HG02623 (cell line): ENCODE data around the gene HS1BP3.

Source experiments
- ATAC-seq: cut with Tn5 transposase; IDR thresholded peaks from one replicate; pipeline ENCODE4 v1.9.1; 2021; ENCODE audit warnings: moderate library complexity; ENCODE audit not compliant: unreplicated experiment

The HS1BP3 gene

GRCh38 chr2:20664431-20665242 is 13.7 kb upstream of the HS1BP3 start:
- no peak for ATAC-seq

- ATAC-seq = no peak
These were observed 13.1 kb upstream of the HS1BP3 start for GRCh38 chr2:20664071-20664390.

DNA sequence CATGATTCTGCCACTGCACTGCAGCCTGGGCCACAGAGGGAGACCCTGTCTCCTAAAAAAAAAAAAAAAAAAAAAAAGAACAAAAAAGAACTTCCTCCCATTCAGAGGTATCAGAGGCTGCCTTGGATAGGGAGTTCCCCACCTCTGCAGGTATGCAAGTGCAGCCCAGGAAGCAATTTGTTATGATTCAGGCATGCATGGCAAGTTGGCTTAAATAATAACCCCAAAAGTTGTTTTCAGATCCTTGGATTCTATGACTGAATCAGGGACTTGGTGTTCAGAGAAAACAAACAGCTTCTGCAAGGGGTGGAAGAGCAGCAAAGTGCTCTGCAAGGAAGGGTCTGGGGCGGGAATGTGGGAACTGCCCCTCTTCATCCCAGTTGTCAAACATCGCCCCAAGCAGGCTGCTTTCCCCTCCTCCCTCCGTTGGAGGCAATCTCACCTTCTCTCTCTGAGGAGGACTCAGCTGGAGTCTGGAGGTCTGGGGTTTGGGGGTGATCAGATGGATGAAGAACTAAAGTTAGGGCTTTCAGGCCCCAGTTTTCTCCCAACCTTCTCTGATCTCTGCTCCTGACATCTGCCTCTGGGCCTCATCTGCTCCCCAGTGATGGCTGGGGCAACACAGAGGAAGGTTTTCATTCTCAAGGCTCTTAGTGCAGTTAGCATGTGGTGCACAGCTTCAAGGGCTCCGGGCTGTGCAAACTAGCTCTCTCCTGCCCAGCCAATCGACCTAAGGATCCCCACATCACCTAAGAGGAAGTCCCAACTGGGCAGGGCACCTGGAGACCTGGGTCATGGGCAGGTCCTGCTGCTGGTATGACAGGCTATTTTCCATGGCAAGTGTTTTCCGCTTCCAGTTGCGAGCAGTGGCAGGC is 12.5 kb upstream of the HS1BP3 start:
- no peak for ATAC-seq

DNA sequence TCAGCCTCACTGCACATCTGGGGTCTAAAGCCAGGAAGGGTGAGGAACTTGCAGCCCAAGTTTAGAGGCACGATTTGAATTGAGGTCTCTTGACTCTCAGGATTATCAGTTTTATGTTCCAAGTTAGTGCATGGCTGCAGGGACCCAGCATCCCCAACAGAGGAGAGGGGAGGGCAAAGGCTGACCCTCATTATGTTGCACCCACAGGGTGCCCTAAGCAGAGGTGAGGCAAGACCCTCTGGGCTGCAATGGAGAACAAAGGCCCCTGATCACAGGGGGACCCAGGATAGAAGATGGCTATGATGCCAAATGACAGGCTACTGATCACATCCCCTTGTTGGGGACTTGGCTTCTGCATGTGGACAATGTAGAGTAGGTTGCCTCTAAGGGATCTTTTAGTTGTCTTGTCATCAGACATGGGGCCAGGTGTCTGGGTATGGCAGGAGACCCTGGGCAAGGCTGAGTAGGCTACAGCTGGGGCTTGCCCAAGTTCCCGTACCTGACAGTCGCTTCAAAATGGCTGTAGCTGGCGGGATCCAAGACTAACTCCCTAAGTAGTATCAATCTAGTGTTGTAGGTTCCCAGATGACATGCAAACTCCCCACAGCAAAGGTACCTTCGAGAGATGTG is 11.5 kb upstream of the HS1BP3 start:
- no peak for ATAC-seq

GRCh38 chr2:20661421-20662307 is 10.8 kb upstream of the HS1BP3 start:
- ATAC-seq = peak; percentile 81

GRCh38 chr2:20660506-20661420 is 9.9 kb upstream of the HS1BP3 start:
- no peak for ATAC-seq

- ATAC-seq = no peak
These were observed 6.8 kb upstream of the HS1BP3 start for GRCh38 chr2:20657522-20658235.

- ATAC-seq = no peak
These were observed 5.7 kb upstream of the HS1BP3 start for GRCh38 chr2:20656561-20656960.

DNA sequence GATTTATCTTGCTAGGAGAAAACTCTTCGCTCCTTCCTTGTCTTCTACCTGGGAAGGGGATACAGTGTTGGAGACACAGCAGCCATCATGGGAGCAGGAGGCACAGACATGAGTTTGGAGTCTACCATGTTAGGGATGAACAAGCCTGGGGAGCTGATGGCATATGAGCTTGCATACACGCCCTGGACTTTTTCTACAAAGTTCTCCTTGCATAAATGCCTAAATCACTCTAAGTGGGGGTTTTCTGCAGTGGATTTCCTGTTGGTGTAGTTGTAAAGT is 3.6 kb upstream of the HS1BP3 start:
- no peak for ATAC-seq

- no peak for ATAC-seq
These were observed 3.0 kb upstream of the HS1BP3 start for GRCh38 chr2:20653695-20654534.

- no peak for ATAC-seq
These were observed 2.0 kb upstream of the HS1BP3 start for GRCh38 chr2:20652673-20653575.

DNA sequence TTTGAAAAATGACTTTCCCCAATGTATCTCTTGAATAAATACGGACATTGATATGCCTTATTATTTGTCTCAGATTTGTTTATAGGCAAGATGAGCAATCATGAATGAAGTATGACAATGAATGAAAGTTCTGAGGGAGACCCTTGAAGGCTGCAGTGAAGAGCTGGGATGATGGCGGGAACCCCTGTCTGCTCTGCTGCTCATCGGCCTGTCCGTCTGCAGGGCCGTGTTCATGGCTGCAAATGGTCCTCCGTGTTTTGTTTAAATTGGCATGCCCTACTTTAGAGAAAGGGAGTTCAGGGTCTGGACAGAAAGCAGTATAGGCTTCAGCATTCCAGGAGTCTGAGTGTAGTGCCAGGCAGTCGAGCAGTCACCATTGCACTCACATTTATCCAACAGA is 1.2 kb upstream of the HS1BP3 start:
- ATAC-seq = no peak

- ATAC-seq = no peak
These were observed 817 bp upstream of the HS1BP3 start for GRCh38 chr2:20651731-20652099.

DNA sequence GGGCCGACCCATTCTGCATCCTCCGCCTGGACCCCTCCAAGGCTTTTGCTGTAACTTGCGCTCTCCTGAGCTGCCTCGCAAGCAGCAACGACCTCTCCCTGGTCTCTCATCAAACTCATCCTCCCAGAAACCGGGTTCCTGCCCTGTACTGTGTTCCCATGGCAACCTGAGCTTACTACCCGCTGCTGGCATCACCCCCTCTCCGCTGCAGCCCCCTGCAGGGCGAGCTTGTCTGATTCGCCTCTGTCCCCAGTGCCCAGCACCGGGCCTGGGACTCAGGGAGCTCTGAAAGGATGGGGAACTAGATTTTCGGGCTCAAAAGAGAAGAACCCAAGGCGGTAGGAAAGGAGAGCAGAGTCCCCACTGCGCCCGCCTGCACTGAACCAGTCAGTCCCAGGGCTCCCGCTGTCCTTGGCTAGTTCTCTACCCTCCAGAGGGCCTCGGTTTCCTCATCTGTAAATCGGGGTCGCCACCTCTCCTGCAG is 463 bp downstream of the HS1BP3 start:
- ATAC-seq = no peak

DNA sequence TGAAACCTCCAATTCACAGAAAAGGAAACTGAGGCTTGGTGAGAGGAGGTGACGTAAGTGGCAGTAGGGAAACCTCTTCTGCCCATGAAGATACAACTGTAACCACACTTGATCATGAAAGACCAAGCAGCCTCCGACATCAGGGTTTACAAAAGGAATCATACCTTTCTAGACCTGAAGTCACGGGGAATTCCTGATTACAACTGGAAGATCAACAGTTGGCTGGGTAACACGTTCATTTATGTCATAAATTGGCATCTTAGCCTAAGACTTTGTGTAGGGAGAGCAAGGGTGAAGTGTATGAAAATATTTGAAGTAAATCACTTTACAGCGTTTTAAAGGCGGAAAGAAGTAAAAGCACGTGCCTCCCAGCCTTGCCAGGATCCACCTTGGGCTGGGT is 922 bp downstream of the HS1BP3 start:
- ATAC-seq = no peak

GRCh38 chr2:20649576-20649975 is 1.3 kb downstream of the HS1BP3 start:
- no peak for ATAC-seq

- ATAC-seq = no peak
These were observed 2.1 kb downstream of the HS1BP3 start for GRCh38 chr2:20648831-20649230.
